Tibial nerve (tissue), 4 donors: ENCODE measurements around the gene PSMD2.

Experiments
- EP300 ChIP-seq, 2 donors: sonication (generic); formaldehyde crosslinking; IDR thresholded peaks; one replicate each; pipeline ENCODE4 v1.6.1; 2017; ENCODE audit warnings: antibody characterized with exemption in 2 of 2, mild to moderate bottlenecking in 1 of 2
- POLR2A ChIP-seq, 2 donors: fragments of 450-650 bp; IDR thresholded peaks; one replicate each; pipeline ENCODE4 v1.6.1; 2017; ENCODE audit warnings: antibody characterized with exemption in 2 of 2, mild to moderate bottlenecking in 2 of 2, moderate library complexity in 2 of 2
- TF ChIP-seq, protein P1 (sequence below), 5 experiments: fragments of 200-600 bp in 3 of 5; fragments of 450-650 bp in 2 of 5; sonication (generic) in 3 of 5; IDR thresholded peaks; one replicate each; pipeline ENCODE4 v1.5.1; 2016 to 2019; ENCODE audit warnings: antibody characterized with exemption in 5 of 5, mild to moderate bottlenecking in 3 of 5, moderate library complexity in 2 of 5

DNA sequence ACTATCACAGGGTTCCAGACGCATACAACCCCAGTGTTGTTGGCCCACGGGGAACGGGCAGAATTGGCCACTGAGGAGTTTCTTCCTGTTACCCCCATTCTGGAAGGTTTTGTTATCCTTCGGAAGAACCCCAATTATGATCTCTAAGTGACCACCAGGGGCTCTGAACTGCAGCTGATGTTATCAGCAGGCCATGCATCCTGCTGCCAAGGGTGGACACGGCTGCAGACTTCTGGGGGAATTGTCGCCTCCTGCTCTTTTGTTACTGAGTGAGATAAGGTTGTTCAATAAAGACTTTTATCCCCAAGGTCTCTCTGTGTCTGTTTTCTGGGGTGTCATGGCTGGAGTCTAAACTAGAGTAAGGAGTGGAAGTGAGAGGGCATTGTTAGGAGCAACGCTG lies 9.7 kb downstream of the PSMD2 start:
- TF ChIP-seq, protein P1, sequence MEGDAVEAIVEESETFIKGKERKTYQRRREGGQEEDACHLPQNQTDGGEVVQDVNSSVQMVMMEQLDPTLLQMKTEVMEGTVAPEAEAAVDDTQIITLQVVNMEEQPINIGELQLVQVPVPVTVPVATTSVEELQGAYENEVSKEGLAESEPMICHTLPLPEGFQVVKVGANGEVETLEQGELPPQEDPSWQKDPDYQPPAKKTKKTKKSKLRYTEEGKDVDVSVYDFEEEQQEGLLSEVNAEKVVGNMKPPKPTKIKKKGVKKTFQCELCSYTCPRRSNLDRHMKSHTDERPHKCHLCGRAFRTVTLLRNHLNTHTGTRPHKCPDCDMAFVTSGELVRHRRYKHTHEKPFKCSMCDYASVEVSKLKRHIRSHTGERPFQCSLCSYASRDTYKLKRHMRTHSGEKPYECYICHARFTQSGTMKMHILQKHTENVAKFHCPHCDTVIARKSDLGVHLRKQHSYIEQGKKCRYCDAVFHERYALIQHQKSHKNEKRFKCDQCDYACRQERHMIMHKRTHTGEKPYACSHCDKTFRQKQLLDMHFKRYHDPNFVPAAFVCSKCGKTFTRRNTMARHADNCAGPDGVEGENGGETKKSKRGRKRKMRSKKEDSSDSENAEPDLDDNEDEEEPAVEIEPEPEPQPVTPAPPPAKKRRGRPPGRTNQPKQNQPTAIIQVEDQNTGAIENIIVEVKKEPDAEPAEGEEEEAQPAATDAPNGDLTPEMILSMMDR (IDR thresholded peaks at IDR 0.05) = no peak
- no peak for TF ChIP-seq POLR2A (IDR thresholded peaks at IDR 0.05)
- no peak for TF ChIP-seq EP300 (IDR thresholded peaks at IDR 0.05)
